OCI-LY3 (cell line): ENCODE measurements around the gene MMD2.

Experiments used
- H2AFZ ChIP-seq: fragments of 200-600, 300-600 bp; shearing (Covaris generic); 2 replicates; pipeline ENCODE4 v1.6.0; 2014; ENCODE audit warnings: antibody characterized with exemption, low read depth, low read length
- H3K27ac ChIP-seq: fragments of 200-600, 300-600 bp; sonication (generic); 2 replicates; pipeline ENCODE4 v1.5.1; 2014; ENCODE audit warnings: mild to moderate bottlenecking, low read length, moderate library complexity, mixed read lengths
- H3K27me3 ChIP-seq: fragments of 200-600, 300-600 bp; sonication (generic); 2 replicates; pipeline ENCODE4 v1.6.1; 2014; ENCODE audit warnings: low read depth, low read length, mixed read lengths
- H3K36me3 ChIP-seq: fragments of 200-600, 300-600 bp; sonication (generic); replicated peaks from 2 replicates; pipeline ENCODE3; 2014; ENCODE audit warnings: low read depth, low read length, mixed read lengths
- H3K4me1 ChIP-seq: fragments of 300-600, 200-600 bp; sonication (generic); 2 replicates; pipeline ENCODE4 v1.6.1; 2014; ENCODE audit warnings: low read length, mixed read lengths
- H3K4me2 ChIP-seq: fragments of 200-600, 300-600 bp; sonication (generic); 2 replicates; pipeline ENCODE4 v1.6.1; 2014; ENCODE audit warnings: low read length, mixed read lengths
- H3K4me3 ChIP-seq: fragments of 300-600, 200-600 bp; sonication (generic); 2 replicates; pipeline ENCODE4 v1.5.1; 2014; ENCODE audit warnings: antibody characterized with exemption, mild to moderate bottlenecking, low read length, moderate library complexity
- H3K79me2 ChIP-seq: fragments of 300-600, 200-600 bp; shearing (Covaris generic); 2 replicates; pipeline ENCODE4 v1.6.1; 2014; ENCODE audit warnings: mild to moderate bottlenecking, low read length, mixed read lengths
- H3K9ac ChIP-seq: fragments of 300-600, 200-600 bp; shearing (Covaris generic); 2 replicates; pipeline ENCODE4 v1.6.0; 2014; ENCODE audit warnings: mild to moderate bottlenecking, low read length, moderate library complexity
- H3K9me3 ChIP-seq: fragments of 200-600, 300-600 bp; shearing (Covaris generic); 2 replicates; pipeline ENCODE4 v1.6.1; 2014; ENCODE audit warnings: low read length, mixed read lengths; ENCODE audit not compliant: insufficient read depth
- H4K20me1 ChIP-seq: fragments of 200-600, 300-600 bp; sonication (generic); 2 replicates; pipeline ENCODE4 v1.6.1; 2016; ENCODE audit warnings: low read length, mixed read lengths; ENCODE audit not compliant: insufficient read depth
- EZH2phosphoT487 ChIP-seq: fragments of 200-600 bp; shearing (Covaris generic); IDR thresholded peaks from 2 replicates; pipeline ENCODE4 v1.6.1; 2018; ENCODE audit warnings: antibody characterized with exemption, mixed run types, low read depth
- TF ChIP-seq, protein P1 (sequence below): fragments of 200-600, 300-600 bp; sonication (generic); IDR thresholded peaks from 2 replicates; pipeline ENCODE4 v1.5.1; 2014; ENCODE audit warnings: antibody characterized with exemption, low read length, low read depth

The MMD2 gene

DNA sequence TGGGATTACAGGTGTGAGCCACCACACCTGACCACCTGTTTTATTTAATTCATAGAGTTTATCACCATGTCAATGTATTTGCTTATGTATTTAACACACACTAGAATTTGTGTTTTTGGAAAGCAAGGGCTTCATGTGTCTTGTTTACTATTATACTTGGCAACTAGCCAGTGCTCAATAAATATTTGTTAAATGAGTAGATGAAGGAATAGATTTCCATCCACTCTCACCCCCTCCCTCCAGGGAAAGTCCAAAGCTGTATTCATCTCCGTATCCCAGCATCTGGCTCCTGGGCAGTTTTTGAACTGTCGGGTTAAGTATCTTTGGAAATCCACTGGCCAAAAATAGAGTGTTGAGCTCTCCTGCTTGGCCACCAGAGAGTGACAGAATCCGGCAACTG lies 70.8 kb downstream of the MMD2 start:
- Histone ChIP-seq H3K4me3 (no peak overlapping the region), H3K79me2 (no peaks in the 10 kb centered on the region), H2AFZ (no peak overlapping the region), H3K9me3 (no peaks in the 10 kb centered on the region), H3K27me3 (no peaks in the 10 kb centered on the region), H3K36me3 (no peaks in the 10 kb centered on the region), H3K27ac (no peak overlapping the region), H4K20me1 (no peaks in the 10 kb centered on the region), H3K4me1 (no peaks in the 10 kb centered on the region), H3K9ac (no peak overlapping the region), H3K4me2 (no peak overlapping the region)
- TF ChIP-seq, protein P1, sequence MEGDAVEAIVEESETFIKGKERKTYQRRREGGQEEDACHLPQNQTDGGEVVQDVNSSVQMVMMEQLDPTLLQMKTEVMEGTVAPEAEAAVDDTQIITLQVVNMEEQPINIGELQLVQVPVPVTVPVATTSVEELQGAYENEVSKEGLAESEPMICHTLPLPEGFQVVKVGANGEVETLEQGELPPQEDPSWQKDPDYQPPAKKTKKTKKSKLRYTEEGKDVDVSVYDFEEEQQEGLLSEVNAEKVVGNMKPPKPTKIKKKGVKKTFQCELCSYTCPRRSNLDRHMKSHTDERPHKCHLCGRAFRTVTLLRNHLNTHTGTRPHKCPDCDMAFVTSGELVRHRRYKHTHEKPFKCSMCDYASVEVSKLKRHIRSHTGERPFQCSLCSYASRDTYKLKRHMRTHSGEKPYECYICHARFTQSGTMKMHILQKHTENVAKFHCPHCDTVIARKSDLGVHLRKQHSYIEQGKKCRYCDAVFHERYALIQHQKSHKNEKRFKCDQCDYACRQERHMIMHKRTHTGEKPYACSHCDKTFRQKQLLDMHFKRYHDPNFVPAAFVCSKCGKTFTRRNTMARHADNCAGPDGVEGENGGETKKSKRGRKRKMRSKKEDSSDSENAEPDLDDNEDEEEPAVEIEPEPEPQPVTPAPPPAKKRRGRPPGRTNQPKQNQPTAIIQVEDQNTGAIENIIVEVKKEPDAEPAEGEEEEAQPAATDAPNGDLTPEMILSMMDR: no peak
- TF ChIP-seq EZH2phosphoT487: no peak

DNA sequence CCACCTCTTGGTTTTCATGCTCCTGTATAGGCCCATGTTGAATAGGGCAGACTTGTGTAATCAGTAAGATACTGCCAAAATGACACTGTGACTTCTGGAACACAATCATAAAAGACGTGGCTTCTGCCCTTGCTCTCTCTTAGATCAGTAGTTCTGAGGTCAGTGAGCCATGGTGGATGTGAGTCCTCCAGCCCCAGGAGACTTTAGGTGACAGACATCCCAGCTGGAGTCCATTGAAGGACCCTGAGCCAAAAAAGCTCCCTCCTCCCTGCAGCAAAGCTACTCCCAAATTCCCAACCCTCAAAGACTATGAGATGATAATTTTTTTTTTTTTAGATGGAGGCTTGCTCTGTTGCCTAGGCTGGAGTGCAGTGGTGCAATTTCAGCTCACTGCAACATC lies 72.3 kb downstream of the MMD2 start:
- Histone ChIP-seq H3K4me1 (no peaks in the 10 kb centered on the region), H3K27ac (no peak overlapping the region), H3K4me3 (no peak overlapping the region), H3K27me3 (no peaks in the 10 kb centered on the region), H3K36me3 (no peaks in the 10 kb centered on the region), H3K4me2 (no peak overlapping the region), H3K9me3 (no peaks in the 10 kb centered on the region), H4K20me1 (no peaks in the 10 kb centered on the region), H3K9ac (no peak overlapping the region), H3K79me2 (no peaks in the 10 kb centered on the region), H2AFZ (no peak overlapping the region)
- no peak for TF ChIP-seq EZH2phosphoT487
- TF ChIP-seq, protein P1: no peak

DNA sequence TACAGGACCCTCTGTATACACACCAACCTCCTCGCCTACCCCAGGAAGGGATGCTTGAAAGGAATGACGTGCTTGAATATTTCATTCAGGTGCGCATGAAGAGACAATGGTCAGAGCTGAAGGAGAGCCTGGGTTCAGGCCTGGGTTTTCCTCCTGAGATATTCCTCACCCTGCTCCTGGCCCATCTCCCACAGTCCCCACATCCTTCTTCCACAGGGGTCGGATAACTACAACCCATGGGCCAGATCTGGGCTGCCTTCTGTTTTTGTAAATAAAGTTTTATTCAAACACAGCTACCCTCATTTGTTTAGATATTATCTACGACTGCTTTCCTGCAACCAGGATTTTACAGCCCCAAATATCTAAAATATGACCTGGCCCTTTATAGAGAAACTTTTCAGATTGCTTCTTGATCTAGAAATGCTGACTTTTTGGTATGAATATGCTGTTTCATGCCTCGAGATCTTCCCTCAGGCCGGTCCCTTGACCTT lies 73.6 kb downstream of the MMD2 start:
- H3K4me1 ChIP-seq: no peaks in the 10 kb centered on the region
- no peak overlapping the region for H2AFZ ChIP-seq
- no peak overlapping the region for H3K27ac ChIP-seq
- no peaks in the 10 kb centered on the region for H3K9me3 ChIP-seq
- H3K9ac ChIP-seq: no peak overlapping the region
- no peak overlapping the region for H3K4me2 ChIP-seq
- H3K79me2 ChIP-seq: no peaks in the 10 kb centered on the region
- no peaks in the 10 kb centered on the region for H3K27me3 ChIP-seq
- H4K20me1 ChIP-seq: no peaks in the 10 kb centered on the region
- H3K36me3 ChIP-seq: no peaks in the 10 kb centered on the region
- H3K4me3 ChIP-seq: no peak overlapping the region
- TF ChIP-seq, protein P1: no peak
- no peak for TF ChIP-seq EZH2phosphoT487

DNA sequence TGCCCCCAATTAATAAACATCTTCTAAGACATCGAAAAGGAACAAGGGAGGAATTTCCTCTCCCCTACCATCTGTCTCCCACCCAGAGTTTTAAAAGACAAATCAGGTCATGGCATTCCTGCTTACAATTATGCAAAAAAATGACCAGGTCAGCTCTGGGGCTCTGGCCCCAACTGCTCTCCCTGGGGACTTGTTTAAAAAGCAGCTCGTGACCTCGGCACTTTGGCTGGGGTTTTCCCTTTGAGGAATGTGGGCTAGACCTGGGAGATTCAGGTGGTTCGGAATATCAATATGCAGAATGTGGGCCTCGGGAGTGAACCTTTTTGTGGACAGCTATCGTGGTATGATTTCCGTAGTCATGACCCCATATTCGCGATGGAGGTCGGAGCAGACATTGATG lies 74.8 kb downstream of the MMD2 start:
- no peaks in the 10 kb centered on the region for H3K79me2 ChIP-seq
- no peak overlapping the region for H3K27ac ChIP-seq
- H3K27me3 ChIP-seq: no peaks in the 10 kb centered on the region
- no peak overlapping the region for H3K9ac ChIP-seq
- H3K36me3 ChIP-seq: no peaks in the 10 kb centered on the region
- no peak overlapping the region for H2AFZ ChIP-seq
- H4K20me1 ChIP-seq: no peaks in the 10 kb centered on the region
- no peak overlapping the region for H3K4me2 ChIP-seq
- no peaks in the 10 kb centered on the region for H3K9me3 ChIP-seq
- no peak overlapping the region for H3K4me3 ChIP-seq
- no peaks in the 10 kb centered on the region for H3K4me1 ChIP-seq
- TF ChIP-seq, protein P1: no peak
- no peak for TF ChIP-seq EZH2phosphoT487
